Measurements from ENCODE around the gene FAM83D. TPM values are rescaled to one million over a fixed set of nuclear protein-coding genes. Genes with fewer than 3 reads are reported as not detected.

FAM83D gene
- total and polyA plus RNA-seq, 2 donors (not counting 1 experiment from before 2014, with no cell fraction given): 0.82 to 1.7 TPM

GRCh38 chr20:38919683-38920082 lies 6.5 kb upstream of the FAM83D start:
- peaks cover 0 to 71% of the 10 kb centered on the region in 2 experiments for H3K36me3 ChIP-seq (replicated peaks in 1 of 2; ENCODE audit: control extremely low read depth in 1 of 2, control insufficient read depth in 1 of 2, extremely low read depth in 1 of 2, insufficient read depth in 2 of 2, low read length in 1 of 2)
- DNase-seq: no peak
- no peak for ATAC-seq (ENCODE audit: low read depth)
- no peaks in the 10 kb centered on the region for H3K9me3 Mint-ChIP-seq (ENCODE audit: insufficient read depth)
- no peaks in the 10 kb centered on the region for H3K27me3 Mint-ChIP-seq
- peaks cover 13% of the 10 kb centered on the region for H4K20me1 ChIP-seq (ENCODE audit: control insufficient read depth, insufficient read depth, low read length, poor library complexity, severe bottlenecking)
- H3K4me2 ChIP-seq (replicated peaks; ENCODE audit: low read depth, low read length, poor library complexity, severe bottlenecking): no peak overlapping the region
- H3K4me1 ChIP-seq (ENCODE audit: control insufficient read depth in 2 of 2, insufficient read depth in 2 of 2, low read length in 2 of 2): no peaks in the 10 kb centered on the region
- H3K4me1 Mint-ChIP-seq: no peaks in the 10 kb centered on the region
- H3K79me2 ChIP-seq (ENCODE audit: control insufficient read depth, insufficient read depth, low read length): no peaks in the 10 kb centered on the region
- ChIA-PET POLR2A (no interaction called here), CTCF (interaction anchor here (1.5 kb wide), 1 partner anchor 28 kb away, joined by 3 read pairs; no protein-coding TSS in a partner anchor)
- peaks cover 0 to 4% (median 0%) of the 10 kb centered on the region in 3 donors for H3K9me3 ChIP-seq (ENCODE audit: control extremely low read depth in 1 of 3, control insufficient read depth in 2 of 3, insufficient read depth in 1 of 3, low read length in 2 of 3)
- H3K4me3 ChIP-seq (ENCODE audit: control extremely low read depth in 1 of 5, extremely low read depth in 1 of 5, insufficient read depth in 1 of 5, low read depth in 2 of 5, low read length in 4 of 5): no peak overlapping the region
- H3K27ac Mint-ChIP-seq: no peak overlapping the region
- no peak overlapping the region for H2AFZ ChIP-seq (ENCODE audit: insufficient read depth, low read depth, low read length, poor library complexity, severe bottlenecking)
- H3K27ac ChIP-seq (ENCODE audit: low read length in 2 of 2): no peak overlapping the region
- no peak overlapping the region for H3K9ac ChIP-seq (ENCODE audit: low read length)
- intact Hi-C loops (cut with micrococcal nuclease): no loop called here
- WGBS (ENCODE audit: insufficient coverage): 99% methylated on average over 7 of the region's 7 CpGs
- H3K4me3 Mint-ChIP-seq: no peak overlapping the region
- no peak for TF ChIP-seq EZH2 (IDR thresholded peaks at IDR 0.05; ENCODE audit: borderline replicate concordance, insufficient read depth, low read depth, low read length, poor library complexity, severe bottlenecking)
- no peak for TF ChIP-seq CTCF (IDR thresholded peaks at IDR 0.05)
- H3K27me3 ChIP-seq (replicated peaks in 1 of 4; ENCODE audit: control extremely low read depth in 1 of 4, control insufficient read depth in 3 of 4, insufficient read depth in 4 of 4, low read length in 3 of 4): no peaks in the 10 kb centered on the region

GRCh38 chr20:38920411-38920810 lies 5.8 kb upstream of the FAM83D start:
- H3K4me1 ChIP-seq (ENCODE audit: control insufficient read depth in 2 of 2, insufficient read depth in 2 of 2, low read length in 2 of 2): no peaks in the 10 kb centered on the region
- H3K79me2 ChIP-seq (ENCODE audit: control insufficient read depth, insufficient read depth, low read length): no peaks in the 10 kb centered on the region
- no peak for TF ChIP-seq EZH2 (IDR thresholded peaks at IDR 0.05; ENCODE audit: borderline replicate concordance, insufficient read depth, low read depth, low read length, poor library complexity, severe bottlenecking)
- TF ChIP-seq CTCF (IDR thresholded peaks at IDR 0.05): no peak
- H3K36me3 ChIP-seq (replicated peaks in 1 of 2; ENCODE audit: control extremely low read depth in 1 of 2, control insufficient read depth in 1 of 2, extremely low read depth in 1 of 2, insufficient read depth in 2 of 2, low read length in 1 of 2): peaks cover 0 to 64% of the 10 kb centered on the region in 2 experiments
- no peak overlapping the region for H3K4me3 ChIP-seq (ENCODE audit: control extremely low read depth in 1 of 5, extremely low read depth in 1 of 5, insufficient read depth in 1 of 5, low read depth in 2 of 5, low read length in 4 of 5)
- H3K9me3 Mint-ChIP-seq (ENCODE audit: insufficient read depth): no peaks in the 10 kb centered on the region
- H3K4me3 Mint-ChIP-seq: no peak overlapping the region
- H3K27ac ChIP-seq (ENCODE audit: low read length in 2 of 2): no peak overlapping the region
- intact Hi-C loops (cut with micrococcal nuclease): no loop called here
- WGBS (ENCODE audit: insufficient coverage): 100% methylated on average over 3 of the region's 3 CpGs
- POLR2A ChIA-PET: no interaction called here
- H3K27ac Mint-ChIP-seq: no peak overlapping the region
- no peak overlapping the region for H3K9ac ChIP-seq (ENCODE audit: low read length)
- no peak for ATAC-seq (ENCODE audit: low read depth)
- no peak for DNase-seq
- H2AFZ ChIP-seq (ENCODE audit: insufficient read depth, low read depth, low read length, poor library complexity, severe bottlenecking): no peak overlapping the region
- peaks cover 0 to 4% (median 0%) of the 10 kb centered on the region in 3 donors for H3K9me3 ChIP-seq (ENCODE audit: control extremely low read depth in 1 of 3, control insufficient read depth in 2 of 3, insufficient read depth in 1 of 3, low read length in 2 of 3)
- no peak overlapping the region for H3K4me2 ChIP-seq (replicated peaks; ENCODE audit: low read depth, low read length, poor library complexity, severe bottlenecking)
- peaks cover 5% of the 10 kb centered on the region for H3K4me1 Mint-ChIP-seq
- CTCF ChIA-PET: interaction anchor here (1.5 to 2.5 kb wide), 2 partner anchors 28 to 129 kb away, joined by 3 to 12 read pairs; no protein-coding TSS in a partner anchor
- no peaks in the 10 kb centered on the region for H3K27me3 Mint-ChIP-seq
- H3K27me3 ChIP-seq (replicated peaks in 1 of 4; ENCODE audit: control extremely low read depth in 1 of 4, control insufficient read depth in 3 of 4, insufficient read depth in 4 of 4, low read length in 3 of 4): no peaks in the 10 kb centered on the region
- H4K20me1 ChIP-seq (ENCODE audit: control insufficient read depth, insufficient read depth, low read length, poor library complexity, severe bottlenecking): peaks cover 6% of the 10 kb centered on the region
